ENCODE data around the gene CNTFR. TPM values are rescaled to one million over a fixed set of nuclear protein-coding genes. Genes with fewer than 3 reads are reported as not detected.

CNTFR gene
- total RNA-seq, 1 donor from 2014 or later, result 7.4 TPM

- H3K27ac Mint-ChIP-seq (ENCODE audit: unreplicated experiment), result no peak overlapping the region
- H3K4me3 ChIP-seq (ENCODE audit: insufficient read depth, low read depth, low read length), result no peak overlapping the region
- no peak overlapping the region for H3K4me3 Mint-ChIP-seq (ENCODE audit: unreplicated experiment)
- H3K79me2 ChIP-seq (ENCODE audit: insufficient read depth, low read length), result no peaks in the 10 kb centered on the region
- no peak overlapping the region for H2AFZ ChIP-seq (ENCODE audit: low read depth, low read length)
- FAIRE-seq, result no peak
- DNase-seq (ENCODE audit: low read depth), result no peak
- H3K4me2 ChIP-seq (ENCODE audit: low read length), result no peak overlapping the region
- H4K20me1 ChIP-seq (ENCODE audit: insufficient read depth, low read length), result peaks cover 5% of the 10 kb centered on the region
- peaks cover 7% of the 10 kb centered on the region for H3K27me3 ChIP-seq (ENCODE audit: insufficient read depth, low read length)
- TF ChIP-seq EZH2 (IDR thresholded peaks at IDR 0.05; ENCODE audit: insufficient read depth, low read length) (no peak), CTCF (IDR thresholded peaks at IDR 0.05; ENCODE audit: insufficient read depth, low read depth, low read length) (no peak)
- H3K9me3 ChIP-seq (ENCODE audit: insufficient read depth, low read depth, low read length), result no peaks in the 10 kb centered on the region
- no peak overlapping the region for H3K9ac ChIP-seq (ENCODE audit: low read length)
- no peaks in the 10 kb centered on the region for H3K36me3 Mint-ChIP-seq (ENCODE audit: low read depth, unreplicated experiment)
- H3K36me3 ChIP-seq (ENCODE audit: insufficient read depth, low read length), result no peaks in the 10 kb centered on the region
- no peaks in the 10 kb centered on the region for H3K9me3 Mint-ChIP-seq (ENCODE audit: unreplicated experiment)
- H3K27ac ChIP-seq (ENCODE audit: low read depth, low read length), result no peak overlapping the region
- H3K27me3 Mint-ChIP-seq (ENCODE audit: low read depth, unreplicated experiment), result peaks cover 67% of the 10 kb centered on the region
- peaks cover 1% of the 10 kb centered on the region for H3K4me1 Mint-ChIP-seq (ENCODE audit: low read depth, unreplicated experiment)
- peaks cover 5% of the 10 kb centered on the region for H3K4me1 ChIP-seq (ENCODE audit: insufficient read depth, low read length)
Measured at GRCh38 chr9:34519321-34520020, 70.1 kb downstream of the CNTFR start.

DNA sequence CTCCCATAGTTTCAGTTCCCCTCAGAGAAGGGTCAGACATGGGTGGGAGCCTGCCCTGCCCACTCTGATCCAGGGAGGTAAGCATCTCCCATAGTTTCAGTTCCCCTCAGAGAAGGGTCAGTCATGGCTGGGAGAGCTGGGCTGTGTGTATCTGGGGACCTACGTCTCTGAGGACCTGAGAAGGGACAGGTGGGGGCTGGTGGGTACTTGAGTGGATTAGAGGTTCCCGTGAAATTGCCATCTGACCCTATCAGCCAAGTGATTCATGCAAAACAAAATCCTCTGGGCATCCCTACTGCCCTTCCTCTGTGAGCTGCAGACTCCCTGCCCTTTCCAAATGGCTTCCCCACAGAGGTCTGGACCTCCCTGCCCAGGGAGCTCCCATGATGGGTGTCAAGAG, 70.6 kb downstream of the CNTFR start:
- no peak overlapping the region for H3K9ac ChIP-seq (ENCODE audit: low read length)
- H3K36me3 ChIP-seq (ENCODE audit: insufficient read depth, low read length), result no peaks in the 10 kb centered on the region
- H3K9me3 Mint-ChIP-seq (ENCODE audit: unreplicated experiment), result no peaks in the 10 kb centered on the region
- no peaks in the 10 kb centered on the region for H3K79me2 ChIP-seq (ENCODE audit: insufficient read depth, low read length)
- no peak for TF ChIP-seq EZH2 (IDR thresholded peaks at IDR 0.05; ENCODE audit: insufficient read depth, low read length)
- TF ChIP-seq CTCF (IDR thresholded peaks at IDR 0.05; ENCODE audit: insufficient read depth, low read depth, low read length), result no peak
- no peak overlapping the region for H3K4me3 ChIP-seq (ENCODE audit: insufficient read depth, low read depth, low read length)
- H3K27ac ChIP-seq (ENCODE audit: low read depth, low read length), result no peak overlapping the region
- peaks cover 3% of the 10 kb centered on the region for H3K27me3 ChIP-seq (ENCODE audit: insufficient read depth, low read length)
- no peak overlapping the region for H3K27ac Mint-ChIP-seq (ENCODE audit: unreplicated experiment)
- peaks cover 5% of the 10 kb centered on the region for H3K4me1 ChIP-seq (ENCODE audit: insufficient read depth, low read length)
- no peaks in the 10 kb centered on the region for H3K9me3 ChIP-seq (ENCODE audit: insufficient read depth, low read depth, low read length)
- no peak overlapping the region for H2AFZ ChIP-seq (ENCODE audit: low read depth, low read length)
- FAIRE-seq (no peak), DNase-seq (ENCODE audit: low read depth) (no peak)
- no peak overlapping the region for H3K4me2 ChIP-seq (ENCODE audit: low read length)
- H4K20me1 ChIP-seq (ENCODE audit: insufficient read depth, low read length), result peaks cover 5% of the 10 kb centered on the region
- no peaks in the 10 kb centered on the region for H3K36me3 Mint-ChIP-seq (ENCODE audit: low read depth, unreplicated experiment)
- peaks cover 1% of the 10 kb centered on the region for H3K4me1 Mint-ChIP-seq (ENCODE audit: low read depth, unreplicated experiment)
- peaks cover 61% of the 10 kb centered on the region for H3K27me3 Mint-ChIP-seq (ENCODE audit: low read depth, unreplicated experiment)
- no peak overlapping the region for H3K4me3 Mint-ChIP-seq (ENCODE audit: unreplicated experiment)

DNA sequence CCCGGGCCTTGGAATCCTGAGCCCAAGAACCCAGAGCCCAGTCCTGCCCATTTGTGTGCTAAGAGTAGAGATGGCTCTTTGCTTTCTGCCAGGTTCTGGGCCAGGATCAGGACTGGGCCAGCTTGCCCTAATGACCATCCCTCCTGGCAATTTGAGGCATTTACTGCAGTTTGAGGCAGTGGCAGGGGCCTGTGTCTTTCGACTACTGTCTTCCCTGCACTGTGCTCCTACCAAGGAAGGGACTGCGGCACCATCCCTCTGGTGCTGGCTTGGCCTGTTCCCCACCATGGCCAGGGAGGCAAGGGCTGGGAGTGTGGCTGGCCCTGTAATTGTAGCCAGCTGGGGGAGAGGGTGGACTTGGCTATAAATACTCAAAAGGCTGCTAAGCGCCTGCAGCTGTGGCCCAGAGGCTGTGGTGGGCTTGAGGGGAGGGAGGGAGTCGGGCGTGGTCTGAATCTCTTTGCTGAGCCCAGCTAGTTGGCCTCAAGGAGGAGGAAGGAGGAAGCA, 71.4 kb downstream of the CNTFR start:
- no peak overlapping the region for H3K4me3 Mint-ChIP-seq (ENCODE audit: unreplicated experiment)
- TF ChIP-seq EZH2 (IDR thresholded peaks at IDR 0.05; ENCODE audit: insufficient read depth, low read length) (no peak), CTCF (IDR thresholded peaks at IDR 0.05; ENCODE audit: insufficient read depth, low read depth, low read length) (no peak)
- Histone ChIP-seq H3K36me3 (ENCODE audit: insufficient read depth, low read length) (no peaks in the 10 kb centered on the region), H3K27me3 (ENCODE audit: insufficient read depth, low read length) (peaks cover 6% of the 10 kb centered on the region), H4K20me1 (ENCODE audit: insufficient read depth, low read length) (peaks cover 5% of the 10 kb centered on the region), H3K27ac (ENCODE audit: low read depth, low read length) (no peak overlapping the region), H3K4me3 (ENCODE audit: insufficient read depth, low read depth, low read length) (no peak overlapping the region), H3K4me2 (ENCODE audit: low read length) (no peak overlapping the region), H3K4me1 (ENCODE audit: insufficient read depth, low read length) (peaks cover under 1% of the 10 kb centered on the region), H3K9ac (ENCODE audit: low read length) (no peak overlapping the region), H3K9me3 (ENCODE audit: insufficient read depth, low read depth, low read length) (no peaks in the 10 kb centered on the region), H3K79me2 (ENCODE audit: insufficient read depth, low read length) (no peaks in the 10 kb centered on the region), H2AFZ (ENCODE audit: low read depth, low read length) (no peak overlapping the region)
- H3K27ac Mint-ChIP-seq (ENCODE audit: unreplicated experiment), result no peak overlapping the region
- H3K4me1 Mint-ChIP-seq (ENCODE audit: low read depth, unreplicated experiment), result peaks cover 1% of the 10 kb centered on the region
- no peaks in the 10 kb centered on the region for H3K9me3 Mint-ChIP-seq (ENCODE audit: unreplicated experiment)
- no peaks in the 10 kb centered on the region for H3K36me3 Mint-ChIP-seq (ENCODE audit: low read depth, unreplicated experiment)
- no peak for FAIRE-seq
- peaks cover 59% of the 10 kb centered on the region for H3K27me3 Mint-ChIP-seq (ENCODE audit: low read depth, unreplicated experiment)
- no peak for DNase-seq (ENCODE audit: low read depth)

All from astrocyte (in vitro differentiated cells and primary cell).